ENCODE measurements around the gene ARSG.

ARSG gene

DNA sequence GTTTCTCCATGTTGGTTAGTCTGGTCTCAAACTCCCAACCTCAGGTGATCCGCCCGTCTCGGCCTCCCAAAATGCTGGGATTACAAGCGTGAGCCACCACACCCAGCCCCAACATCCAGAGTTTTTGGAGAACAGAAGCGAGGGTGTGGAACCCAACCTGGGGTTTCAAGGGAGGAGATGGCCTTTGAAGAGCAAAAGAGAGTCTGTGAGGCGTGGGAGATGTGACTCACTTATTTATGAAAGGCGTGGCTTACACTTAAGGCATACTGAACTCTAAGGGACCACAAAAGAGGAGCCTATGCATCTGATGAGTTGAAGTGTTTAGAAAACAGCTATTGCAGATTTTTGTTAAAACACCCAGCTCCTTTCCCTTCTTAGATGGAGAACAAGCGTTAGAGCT, 18.9 kb downstream of the ARSG start:
- TF ChIP-seq, protein P1, sequence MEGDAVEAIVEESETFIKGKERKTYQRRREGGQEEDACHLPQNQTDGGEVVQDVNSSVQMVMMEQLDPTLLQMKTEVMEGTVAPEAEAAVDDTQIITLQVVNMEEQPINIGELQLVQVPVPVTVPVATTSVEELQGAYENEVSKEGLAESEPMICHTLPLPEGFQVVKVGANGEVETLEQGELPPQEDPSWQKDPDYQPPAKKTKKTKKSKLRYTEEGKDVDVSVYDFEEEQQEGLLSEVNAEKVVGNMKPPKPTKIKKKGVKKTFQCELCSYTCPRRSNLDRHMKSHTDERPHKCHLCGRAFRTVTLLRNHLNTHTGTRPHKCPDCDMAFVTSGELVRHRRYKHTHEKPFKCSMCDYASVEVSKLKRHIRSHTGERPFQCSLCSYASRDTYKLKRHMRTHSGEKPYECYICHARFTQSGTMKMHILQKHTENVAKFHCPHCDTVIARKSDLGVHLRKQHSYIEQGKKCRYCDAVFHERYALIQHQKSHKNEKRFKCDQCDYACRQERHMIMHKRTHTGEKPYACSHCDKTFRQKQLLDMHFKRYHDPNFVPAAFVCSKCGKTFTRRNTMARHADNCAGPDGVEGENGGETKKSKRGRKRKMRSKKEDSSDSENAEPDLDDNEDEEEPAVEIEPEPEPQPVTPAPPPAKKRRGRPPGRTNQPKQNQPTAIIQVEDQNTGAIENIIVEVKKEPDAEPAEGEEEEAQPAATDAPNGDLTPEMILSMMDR (IDR thresholded peaks at IDR 0.05) = no peak
- Histone ChIP-seq H3K4me3 (no peak overlapping the region), H3K27ac (no peak overlapping the region)
- DNase-seq (ENCODE audit: low spot score) = no peak

DNA sequence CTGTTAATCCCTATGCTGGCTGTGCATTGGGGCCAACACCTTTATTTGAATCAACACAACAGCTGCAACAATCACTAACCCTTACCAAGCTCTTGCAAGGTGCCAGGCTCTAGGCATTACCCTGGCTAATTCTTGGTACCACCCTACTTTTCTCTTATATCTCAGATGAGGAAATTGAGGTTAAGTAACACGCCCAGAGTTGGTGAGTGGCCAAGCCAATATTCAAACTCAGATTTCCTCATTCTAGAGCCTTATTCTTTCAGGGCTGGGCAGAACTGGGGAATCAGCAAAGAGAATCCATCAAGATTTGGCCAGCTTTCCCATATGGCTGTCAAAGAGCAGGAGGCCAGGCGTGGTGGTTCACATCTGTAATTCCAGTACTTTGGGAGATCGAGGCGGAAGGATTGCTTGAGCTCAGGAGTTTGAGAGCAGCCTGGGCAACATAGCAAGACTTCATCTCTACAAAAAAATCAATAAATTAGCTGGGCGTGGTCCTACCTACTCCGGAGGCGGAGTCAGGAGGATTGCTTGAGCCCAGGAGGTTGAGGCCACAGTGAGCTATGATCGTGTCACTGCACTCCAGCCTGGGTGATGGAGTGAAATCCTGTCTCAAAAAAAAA, 23.7 kb downstream of the ARSG start:
- Histone ChIP-seq H3K4me3 (no peak overlapping the region), H3K27ac (no peak overlapping the region)
- TF ChIP-seq, protein P1 (IDR thresholded peaks at IDR 0.05) = no peak
- DNase-seq (ENCODE audit: low spot score) = no peak

DNA sequence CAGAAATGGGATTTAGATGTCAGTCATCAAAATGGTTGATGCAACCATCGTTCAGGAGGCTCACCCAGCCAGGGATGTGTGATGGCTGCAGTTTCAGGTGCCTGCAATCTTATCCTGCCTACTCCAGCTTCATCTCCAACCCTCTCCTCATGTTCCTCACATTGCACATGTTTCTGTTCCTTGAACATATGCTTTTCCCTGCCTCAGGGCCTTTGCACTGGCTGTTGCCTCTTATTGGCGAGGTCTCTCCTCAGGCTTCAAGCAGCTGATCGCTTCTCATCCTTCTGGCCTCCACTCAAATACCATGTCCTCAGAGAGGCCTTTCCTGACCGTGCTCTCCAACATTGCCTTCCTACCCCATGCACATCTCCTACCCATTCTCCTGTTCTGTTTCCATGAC, 24.6 kb downstream of the ARSG start:
- DNase-seq (ENCODE audit: low spot score) = no peak
- TF ChIP-seq, protein P1 (IDR thresholded peaks at IDR 0.05) = no peak
- no peak overlapping the region for H3K27ac ChIP-seq
- H3K4me3 ChIP-seq = no peak overlapping the region

DNA sequence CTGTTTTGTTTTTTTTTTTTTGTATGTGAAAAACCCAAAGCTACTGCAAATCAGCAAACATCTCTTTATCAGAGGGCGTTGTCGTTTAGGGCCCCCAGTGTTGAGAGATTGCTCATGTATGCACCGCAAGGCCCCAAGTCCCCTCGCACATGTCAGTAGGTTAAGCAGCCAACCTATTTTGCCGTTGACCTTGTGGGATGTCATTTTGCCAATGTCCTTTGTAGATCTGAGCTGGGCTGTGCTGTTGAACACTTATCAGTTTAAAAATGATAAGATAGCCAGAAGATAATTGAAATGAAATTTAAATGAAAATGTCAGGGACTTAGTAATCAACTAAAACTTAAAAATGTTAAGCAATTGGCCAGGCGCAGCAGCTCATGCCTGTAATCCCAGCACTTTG, 26.2 kb downstream of the ARSG start:
- no peak overlapping the region for H3K4me3 ChIP-seq
- H3K27ac ChIP-seq = no peak overlapping the region
- TF ChIP-seq, protein P1 (IDR thresholded peaks at IDR 0.05) = no peak
- DNase-seq (ENCODE audit: low spot score) = no peak

DNA sequence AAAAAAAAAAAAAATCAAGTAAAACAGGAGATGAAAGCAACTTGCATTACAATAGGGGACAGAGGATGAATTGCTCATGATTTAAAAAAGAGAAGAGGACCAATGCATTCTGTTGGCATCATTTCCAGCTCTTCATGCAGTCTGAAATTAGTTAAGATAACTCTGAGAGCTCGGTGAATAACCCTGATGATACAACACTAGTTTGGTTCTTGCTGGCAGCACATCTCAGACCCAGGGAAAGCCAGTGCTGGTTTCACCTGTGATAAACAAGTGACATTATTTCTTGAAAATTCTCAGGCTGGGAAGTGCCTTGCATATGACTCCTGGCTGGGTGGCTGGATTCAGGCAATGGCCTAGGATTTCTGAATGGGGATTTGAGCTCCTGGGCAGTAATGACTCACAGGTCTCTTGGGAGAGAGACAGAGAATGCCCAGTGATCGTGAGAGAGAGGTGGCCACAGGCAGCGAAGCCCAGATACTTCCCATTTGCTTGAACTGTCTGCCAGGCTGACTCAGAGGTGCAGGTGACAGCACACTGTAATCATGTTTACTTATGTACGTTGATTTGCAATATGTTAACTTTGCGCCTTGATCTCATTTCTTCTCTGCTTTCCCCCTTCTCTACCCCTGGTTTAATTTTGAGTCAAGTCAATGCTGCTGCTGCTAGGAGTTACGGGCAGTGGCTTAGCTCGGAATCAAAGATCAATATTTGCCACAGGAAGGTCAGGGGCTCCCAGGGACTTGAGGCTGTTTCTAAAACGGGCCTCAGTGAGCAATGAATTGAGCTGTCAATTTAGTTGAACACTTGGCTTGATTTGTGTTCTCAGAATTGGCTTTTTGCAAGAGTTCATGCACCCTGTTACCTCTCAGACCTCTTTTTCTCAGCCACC, 27.1 kb downstream of the ARSG start:
- DNase-seq (ENCODE audit: low spot score) = no peak
- TF ChIP-seq, protein P1 (IDR thresholded peaks at IDR 0.05) = no peak
- no peak overlapping the region for H3K4me3 ChIP-seq
- no peak overlapping the region for H3K27ac ChIP-seq

DNA sequence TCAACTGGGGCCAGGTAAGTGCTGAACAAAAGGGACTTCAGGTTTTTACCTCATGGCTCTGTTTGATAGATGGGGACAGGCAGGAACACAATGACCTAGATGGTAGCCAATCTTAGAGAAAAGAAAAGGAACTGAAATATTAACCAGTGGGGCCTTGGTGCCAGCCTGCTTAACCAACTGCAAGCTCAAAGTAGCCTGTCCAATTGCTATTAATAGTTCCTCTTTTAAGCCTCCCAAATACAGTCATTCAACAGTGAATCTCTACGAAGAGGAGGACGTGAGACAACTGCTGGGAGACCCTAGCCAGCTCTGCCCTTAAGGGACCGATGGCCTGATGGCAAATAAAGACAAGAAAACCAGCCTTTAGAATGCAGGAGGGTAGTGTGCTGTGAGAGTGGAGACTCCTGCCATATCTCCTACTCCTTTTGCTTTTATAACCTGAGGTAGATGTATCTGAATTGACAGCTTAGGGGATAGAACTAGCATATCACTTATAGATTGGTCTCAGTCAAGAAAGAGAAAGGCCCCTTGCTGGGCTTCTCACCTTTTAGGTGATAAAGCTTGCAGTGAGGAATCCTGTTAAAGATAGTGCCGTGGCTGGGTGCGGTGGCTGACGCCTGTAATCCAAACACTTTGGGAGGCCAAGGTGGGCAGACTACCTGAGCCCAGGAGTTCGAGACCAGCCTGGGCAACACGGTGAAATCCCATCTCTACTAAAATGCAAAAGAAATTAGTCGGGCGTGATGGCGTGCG, 28.3 kb downstream of the ARSG start:
- no peak overlapping the region for H3K4me3 ChIP-seq
- DNase-seq (ENCODE audit: low spot score) = no peak
- TF ChIP-seq, protein P1 (IDR thresholded peaks at IDR 0.05) = no peak
- no peak overlapping the region for H3K27ac ChIP-seq
